Choroid plexus epithelial cell (primary cell): Measurements from ENCODE around the gene RXFP2.

Source experiments
- DNase-seq: peaks from one replicate; pipeline ENCODE4 v3.0.0-alpha.2; 2010; ENCODE audit warnings: low read depth
- H3K4me3 ChIP-seq: 2 replicates; pipeline ENCODE4 v1.5.1; 2011; ENCODE audit warnings: low read depth, mild to moderate bottlenecking, control low read depth, low read length, moderate library complexity
- CTCF ChIP-seq: conservative IDR thresholded peaks from 2 replicates; pipeline ENCODE4 v1.5.1; 2011; ENCODE audit warnings: low read depth, mild to moderate bottlenecking, control low read depth, inconsistent platforms, low read length, moderate library complexity

RXFP2 gene

GRCh38 chr13:31851216-31851615, 111.9 kb downstream of the RXFP2 start:
- no peak overlapping the region for H3K4me3 ChIP-seq
- TF ChIP-seq CTCF: no peak
- no peak for DNase-seq
